MCF 10A (cell line): ENCODE data around the gene CAPS. TPM values are rescaled to one million over a fixed set of nuclear protein-coding genes. Genes with fewer than 3 reads are reported as not detected.

Experiments used
- BruUV-seq: library from RNA; stranded (reverse); fragments of 400-500 nt; replicated peaks from 2 replicates; lab custom pipeline; 2021; lab: Mats Ljungman, UMichigan
- CTCF ChIA-PET: fragments of 300-600 bp; sonication (Branson Sonifier 250); formaldehyde crosslinking; extraction: SDS; loops from one replicate; lab custom pipeline; 2021; ENCODE audit warnings: antibody characterized with exemption, inconsistent platforms; lab: Yijun Ruan, JAX
- POLR2A ChIA-PET: fragments of 300-600, 350-650 bp; sonication (Branson Sonifier 250); formaldehyde crosslinking; extraction: SDS; loops from one replicate; lab custom pipeline; 2020; ENCODE audit warnings: antibody characterized with exemption, inconsistent platforms; lab: Yijun Ruan, JAX
- DNase-seq: peaks from one replicate; pipeline ENCODE4 v3.0.0-alpha.2; 2018; ENCODE audit not compliant: unreplicated experiment
- H3K27ac Mint-ChIP-seq: one replicate; pipeline ENCODE4 v1.8.0; 2022; ENCODE audit warnings: mild to moderate bottlenecking, low read depth, mixed read lengths; ENCODE audit not compliant: unreplicated experiment
- H3K27me3 Mint-ChIP-seq: one replicate; pipeline ENCODE4 v1.8.0; 2022; ENCODE audit warnings: mixed read lengths; ENCODE audit not compliant: insufficient read depth, unreplicated experiment
- H3K36me3 Mint-ChIP-seq: one replicate; pipeline ENCODE4 v1.8.0; 2022; ENCODE audit warnings: mild to moderate bottlenecking, moderate library complexity, mixed read lengths; ENCODE audit not compliant: insufficient read depth, unreplicated experiment
- H3K4me1 Mint-ChIP-seq: one replicate; pipeline ENCODE4 v1.8.0; 2022; ENCODE audit warnings: mixed read lengths; ENCODE audit not compliant: insufficient read depth, unreplicated experiment
- H3K4me3 Mint-ChIP-seq: one replicate; pipeline ENCODE4 v1.8.0; 2022; ENCODE audit warnings: mild to moderate bottlenecking, moderate library complexity, mixed read lengths; ENCODE audit not compliant: unreplicated experiment
- H3K9me3 Mint-ChIP-seq: one replicate; pipeline ENCODE4 v1.8.0; 2022; ENCODE audit warnings: mixed read lengths; ENCODE audit not compliant: unreplicated experiment
- CTCF ChIP-seq: fragments of 200-600 bp; IDR thresholded peaks from one replicate; pipeline ENCODE4 v1.8.0; 2022; ENCODE audit warnings: antibody characterized with exemption, mild to moderate bottlenecking; ENCODE audit not compliant: unreplicated experiment
- intact Hi-C: fragments of 100-400 bp; cut with micrococcal nuclease; formaldehyde crosslinking; loops from 2 replicates; pipeline ENCODE4 v1.14.1; 2022
- total RNA-seq: library from RNA; stranded (reverse); gene quantifications from 2 replicates; pipeline ENCODE4 v1.2.3, GENCODE V29; 2022

Gene CAPS
- total RNA-seq, 1 experiment from 2014 or later, result 7.3 TPM

- BruUV-seq, result no TSS peak
- no peak overlapping the region for H3K4me3 Mint-ChIP-seq
- no peaks in the 10 kb centered on the region for H3K27me3 Mint-ChIP-seq
- intact Hi-C loops, result no loop called here
- no peak for DNase-seq
- POLR2A ChIA-PET, result no interaction called here
- H3K4me1 Mint-ChIP-seq, result no peaks in the 10 kb centered on the region
- CTCF ChIA-PET, result no interaction called here
- TF ChIP-seq CTCF, result no peak
- peaks cover 68% of the 10 kb centered on the region for H3K36me3 Mint-ChIP-seq
- H3K9me3 Mint-ChIP-seq, result no peaks in the 10 kb centered on the region
- no peak overlapping the region for H3K27ac Mint-ChIP-seq
These were observed 8.1 kb downstream of the CAPS start for GRCh38 chr19:5922161-5922545.

GRCh38 chr19:5923356-5923755, 9.3 kb downstream of the CAPS start:
- POLR2A ChIA-PET, result no interaction called here
- H3K9me3 Mint-ChIP-seq, result no peaks in the 10 kb centered on the region
- no peak for TF ChIP-seq CTCF

GRCh38 chr19:5925830-5926427, 11.9 kb downstream of the CAPS start:
- Mint-ChIP-seq H3K4me3 (no peak overlapping the region), H3K4me1 (no peaks in the 10 kb centered on the region), H3K27me3 (no peaks in the 10 kb centered on the region), H3K36me3 (peaks cover 50% of the 10 kb centered on the region), H3K9me3 (no peaks in the 10 kb centered on the region), H3K27ac (no peak overlapping the region)
- BruUV-seq, result no TSS peak
- intact Hi-C loops, result no loop called here
- TF ChIP-seq CTCF, result no peak
- CTCF ChIA-PET, result interaction anchor here (0.6 kb wide), 1 partner anchor 23 kb away, joined by 3 read pairs; no protein-coding TSS in a partner anchor
- POLR2A ChIA-PET, result interaction anchor here (1.0 kb wide), 1 partner anchor 11 kb away, joined by 3 read pairs; no protein-coding TSS in a partner anchor
- DNase-seq, result no peak

More at GRCh38 chr19:5923356-5923755, 9.3 kb downstream of the CAPS start:
- Mint-ChIP-seq H3K4me1 (no peaks in the 10 kb centered on the region), H3K27me3 (no peaks in the 10 kb centered on the region), H3K27ac (no peak overlapping the region), H3K36me3 (peaks cover 67% of the 10 kb centered on the region), H3K4me3 (no peak overlapping the region)
- CTCF ChIA-PET, result interaction anchor here (0.6 to 1.2 kb wide), 3 partner anchors 44 to 203 kb away, joined by 3 to 4 read pairs (median 3); partner anchors contain the start of gene CATSPERD
- no peak for DNase-seq
- BruUV-seq, result no TSS peak
- intact Hi-C loops, result no loop called here

GRCh38 chr19:5926641-5927440, 12.8 kb downstream of the CAPS start:
- CTCF ChIA-PET, result no interaction called here
- TF ChIP-seq CTCF, result no peak
- POLR2A ChIA-PET, result interaction anchor here (0.7 kb wide), 1 partner anchor 12 kb away, joined by 3 read pairs; no protein-coding TSS in a partner anchor
- Mint-ChIP-seq H3K27me3 (no peaks in the 10 kb centered on the region), H3K27ac (no peak overlapping the region), H3K4me3 (no peak overlapping the region), H3K9me3 (no peaks in the 10 kb centered on the region), H3K36me3 (peaks cover 51% of the 10 kb centered on the region), H3K4me1 (no peaks in the 10 kb centered on the region)
- intact Hi-C loops, result no loop called here
- no peak for DNase-seq
- no TSS peak for BruUV-seq
